Endometrial microvascular endothelial cells (primary cell): ENCODE data around the gene ARL11. TPM values are rescaled to one million over a fixed set of nuclear protein-coding genes. Genes with fewer than 3 reads are reported as not detected.
"Not testable (repeated sequence)": the region's sequence is repeated elsewhere in the genome, so short reads cannot be mapped to it uniquely, and the experiment has no call there.

Experiments
- in situ Hi-C: cut with HindIII; loops from 2 replicates; pipeline ENCODE4 v1.10.0; 2017; ENCODE audit warnings: low sequenced_read_pairs, low pct_unique_long_range_greater_than_20kb; ENCODE audit errors: inconsistent ontology term
- total RNA-seq: library from RNA; depleted of rRNA; stranded (reverse); fragments of >200 nt; gene quantifications from one replicate; pipeline ENCODE4 v1.2.3, GENCODE V29; 2015; ENCODE audit errors: inconsistent ontology term

The ARL11 gene
- not detected for total RNA-seq

- in situ Hi-C loops = no loop called here
These were observed at the start of gene ARL11 for GRCh38 chr13:49627831-49628652. TSS of gene ARL11 (plus strand) at chr13:49628507. CDS start at chr13:49630448, 1,941 bp downstream.

- in situ Hi-C loops = no loop called here
These were observed 48.8 kb upstream of the ARL11 start for GRCh38 chr13:49579501-49579900.

- in situ Hi-C loops = no loop called here
These were observed 47.2 kb upstream of the ARL11 start for GRCh38 chr13:49580980-49581680.

- in situ Hi-C loops = no loop called here
These were observed 43.5 kb upstream of the ARL11 start for GRCh38 chr13:49584771-49585182.

- in situ Hi-C loops = no loop called here
These were observed 42.8 kb upstream of the ARL11 start, which contains the start of gene RCBTB1 for GRCh38 chr13:49585220-49586157. TSS of gene RCBTB1 (minus strand) at chr13:49585558. CDS start at chr13:49567279, 18,279 bp downstream.

GRCh38 chr13:49586717-49587116, 41.6 kb upstream of the ARL11 start:
- in situ Hi-C loops = no loop called here

- in situ Hi-C loops = no loop called here
These were observed 40.9 kb upstream of the ARL11 start for GRCh38 chr13:49587311-49587847.

- in situ Hi-C loops = not testable (repeated sequence)
These were observed 37.6 kb upstream of the ARL11 start for GRCh38 chr13:49590714-49591113.

- in situ Hi-C loops = not testable (repeated sequence)
These were observed 34.4 kb upstream of the ARL11 start for GRCh38 chr13:49593876-49594275.

GRCh38 chr13:49594576-49594975, 33.7 kb upstream of the ARL11 start:
- in situ Hi-C loops = no loop called here

- in situ Hi-C loops = no loop called here
These were observed 32.1 kb upstream of the ARL11 start for GRCh38 chr13:49596221-49596620.

GRCh38 chr13:49597043-49597641, 31.2 kb upstream of the ARL11 start:
- in situ Hi-C loops = no loop called here

GRCh38 chr13:49602005-49602404, 26.3 kb upstream of the ARL11 start:
- in situ Hi-C loops = no loop called here

GRCh38 chr13:49602615-49603014, 25.7 kb upstream of the ARL11 start:
- in situ Hi-C loops = not testable (repeated sequence)

GRCh38 chr13:49604570-49604969, 23.7 kb upstream of the ARL11 start:
- in situ Hi-C loops = no loop called here

GRCh38 chr13:49606747-49607648, 21.3 kb upstream of the ARL11 start:
- in situ Hi-C loops = no loop called here

GRCh38 chr13:49607761-49608160, 20.5 kb upstream of the ARL11 start:
- in situ Hi-C loops = no loop called here
